H9 (cell line): Measurements from ENCODE around the gene SLC9A9. TPM values are rescaled to one million over a fixed set of nuclear protein-coding genes. Genes with fewer than 3 reads are reported as not detected.

Experiments used
- DNase-seq: peaks from one replicate; pipeline ENCODE4 v3.0.0-alpha.2; 2017
- H2AFZ ChIP-seq: one replicate; pipeline ENCODE4 v1.6.1; 2013; ENCODE audit warnings: mild to moderate bottlenecking, low read length, control low read depth, moderate library complexity
- H2AK5ac ChIP-seq: 2 replicates; pipeline ENCODE4 v1.6.1; 2013; ENCODE audit warnings: low read length, control low read depth, mixed read lengths; ENCODE audit not compliant: insufficient read length
- H2BK120ac ChIP-seq: one replicate; pipeline ENCODE4 v1.6.1; 2013; ENCODE audit warnings: low read depth, mild to moderate bottlenecking, low read length, control low read depth, inconsistent platforms; ENCODE audit not compliant: poor library complexity, severe bottlenecking
- H2BK12ac ChIP-seq: 2 replicates; pipeline ENCODE4 v1.6.1; 2013; ENCODE audit warnings: low read length, control low read depth, mixed read lengths, low read depth; ENCODE audit not compliant: insufficient read length
- H2BK15ac ChIP-seq: 2 replicates; pipeline ENCODE4 v1.6.1; 2013; ENCODE audit warnings: low read depth, low read length, control low read depth
- H2BK20ac ChIP-seq: one replicate; pipeline ENCODE4 v1.6.1; 2013; ENCODE audit warnings: low read depth, mild to moderate bottlenecking, low read length, control low read depth, inconsistent platforms; ENCODE audit not compliant: poor library complexity, severe bottlenecking
- H2BK5ac ChIP-seq: 2 replicates; pipeline ENCODE4 v1.6.1; 2013; ENCODE audit warnings: low read length, control low read depth, mixed read lengths; ENCODE audit not compliant: insufficient read length
- H3K14ac ChIP-seq: 2 replicates; pipeline ENCODE4 v1.6.1; 2013; ENCODE audit warnings: low read length, control low read depth; ENCODE audit not compliant: insufficient read depth
- H3K18ac ChIP-seq: 2 replicates; pipeline ENCODE4 v1.6.1; 2013; ENCODE audit warnings: low read depth, mild to moderate bottlenecking, mixed read lengths, low read length, control low read depth; ENCODE audit not compliant: insufficient read length
- H3K23ac ChIP-seq: 2 replicates; pipeline ENCODE4 v1.6.1; 2013; ENCODE audit warnings: low read length, control low read depth, mixed read lengths, low read depth; ENCODE audit not compliant: insufficient read length
- H3K23me2 ChIP-seq: 2 replicates; pipeline ENCODE4 v1.6.1; 2013; ENCODE audit warnings: low read depth, mild to moderate bottlenecking, mixed read lengths, low read length, control low read depth; ENCODE audit not compliant: insufficient read length, poor library complexity, severe bottlenecking
- H3K27ac ChIP-seq: 2 replicates; pipeline ENCODE4 v1.5.1; 2013; ENCODE audit warnings: low read length, control low read depth, mixed read lengths, low read depth; ENCODE audit not compliant: insufficient read length
- H3K27me3 ChIP-seq: 2 replicates; pipeline ENCODE4 v1.6.1; 2013; ENCODE audit warnings: low read length, control low read depth, inconsistent platforms; ENCODE audit not compliant: insufficient read depth
- H3K4ac ChIP-seq: 2 replicates; pipeline ENCODE4 v1.6.1; 2013; ENCODE audit warnings: low read depth, mild to moderate bottlenecking, control low read depth, inconsistent platforms, low read length, moderate library complexity
- H3K4me1 ChIP-seq: 2 replicates; pipeline ENCODE4 v1.6.1; 2013; ENCODE audit warnings: low read length, control low read depth, inconsistent platforms; ENCODE audit not compliant: insufficient read depth
- H3K4me2 ChIP-seq: 2 replicates; pipeline ENCODE4 v1.6.1; 2013; ENCODE audit warnings: low read length, control low read depth, mixed read lengths; ENCODE audit not compliant: insufficient read length, insufficient read depth
- H3K56ac ChIP-seq: 2 replicates; pipeline ENCODE4 v1.6.1; 2013; ENCODE audit warnings: low read depth, mild to moderate bottlenecking, mixed read lengths, low read length, control low read depth; ENCODE audit not compliant: insufficient read length
- H3K79me1 ChIP-seq: 2 replicates; pipeline ENCODE4 v1.6.1; 2013; ENCODE audit warnings: low read depth, mild to moderate bottlenecking, moderate library complexity, low read length, control low read depth, inconsistent platforms; ENCODE audit not compliant: insufficient read depth, poor library complexity, severe bottlenecking
- H3K79me2 ChIP-seq: 2 replicates; pipeline ENCODE4 v1.6.1; 2013; ENCODE audit warnings: low read length, control low read depth, inconsistent platforms; ENCODE audit not compliant: insufficient read depth
- H3K9ac ChIP-seq: 2 replicates; pipeline ENCODE4 v1.6.1; 2013; ENCODE audit warnings: low read length, control low read depth, mixed read lengths; ENCODE audit not compliant: insufficient read length; ENCODE audit errors: extremely low read depth
- H3K9me3 ChIP-seq: one replicate; pipeline ENCODE4 v1.6.1; 2013; ENCODE audit warnings: low read depth, low read length, inconsistent platforms; ENCODE audit not compliant: control insufficient read depth
- H3T11ph ChIP-seq: one replicate; pipeline ENCODE4 v1.6.1; 2013; ENCODE audit warnings: mild to moderate bottlenecking, low read length, control low read depth, inconsistent platforms
- H4K20me1 ChIP-seq: one replicate; pipeline ENCODE4 v1.6.1; 2013; ENCODE audit not compliant: control insufficient read depth, insufficient read length, insufficient read depth
- H4K5ac ChIP-seq: 2 replicates; pipeline ENCODE4 v1.6.1; 2013; ENCODE audit warnings: low read depth, mild to moderate bottlenecking, mixed read lengths, low read length, control low read depth; ENCODE audit not compliant: insufficient read length
- H4K8ac ChIP-seq: replicated peaks from 2 replicates; pipeline ENCODE4 v1.6.1; 2013; ENCODE audit warnings: low read length, control low read depth, mixed read lengths, low read depth; ENCODE audit not compliant: insufficient read length
- H4K91ac ChIP-seq: 2 replicates; pipeline ENCODE4 v1.6.1; 2013; ENCODE audit warnings: low read depth, mild to moderate bottlenecking, moderate library complexity, mixed read lengths, low read length, control low read depth; ENCODE audit not compliant: insufficient read length
- H3K27ac Mint-ChIP-seq, 3 experiments: 2 replicates in 2 of 3; 3 replicates in 1 of 3; pipeline ENCODE4 v1.8.0; 2020 to 2021; ENCODE audit warnings: mixed read lengths in 3 of 3, mild to moderate bottlenecking in 1 of 3, moderate library complexity in 1 of 3
- H3K27me3 Mint-ChIP-seq: 2 replicates; pipeline ENCODE4 v1.8.0; 2021; ENCODE audit warnings: low read depth, mild to moderate bottlenecking, moderate library complexity, mixed read lengths
- H3K36me3 Mint-ChIP-seq, 3 experiments: 2 replicates in 2 of 3; 3 replicates in 1 of 3; pipeline ENCODE4 v1.8.0; 2020 to 2021; ENCODE audit warnings: low read depth in 3 of 3, mixed read lengths in 3 of 3; ENCODE audit not compliant: insufficient read depth in 1 of 3
- H3K4me1 Mint-ChIP-seq, 2 experiments: 2 replicates each; pipeline ENCODE4 v1.8.0; 2020; ENCODE audit warnings: mixed read lengths in 2 of 2
- H3K4me3 Mint-ChIP-seq, 2 experiments: 2 replicates in 1 of 2; 3 replicates in 1 of 2; pipeline ENCODE4 v1.8.0; 2020 to 2021; ENCODE audit warnings: mild to moderate bottlenecking in 2 of 2, mixed read lengths in 2 of 2, moderate library complexity in 1 of 2
- H3K9me3 Mint-ChIP-seq, 2 experiments: 2 replicates in 1 of 2; 3 replicates in 1 of 2; pipeline ENCODE4 v1.8.0; 2020; ENCODE audit warnings: mild to moderate bottlenecking in 2 of 2, mixed read lengths in 2 of 2, moderate library complexity in 1 of 2
- CTCF ChIP-seq: fragments of 200-600 bp; sonication (generic); conservative IDR thresholded peaks from 3 replicates; pipeline ENCODE4 v1.8.0; 2021; ENCODE audit warnings: antibody characterized with exemption, mild to moderate bottlenecking
- WGBS: extraction: QIAGEN DNeasy Blood & Tissue Kit; methylation state at CpG from one replicate; pipeline ENCODE4 v1.1.7; 2013; ENCODE audit warnings: missing lambda C conversion rate, low lambda C conversion rate, mixed read lengths; ENCODE audit not compliant: insufficient read length; ENCODE audit errors: extremely low coverage; 5-methylcytosine and 5-hydroxymethylcytosine counted together
- total RNA-seq: library from RNA; stranded (reverse); gene quantifications from 2 replicates; pipeline ENCODE4 v1.2.1, GENCODE V29; 2021

The SLC9A9 gene
- total RNA-seq, 1 experiment from 2014 or later = 0.35 TPM

GRCh38 chr3:143668385-143668784 is 179.9 kb downstream of the SLC9A9 start:
- Histone ChIP-seq H3K4me1 (no peaks in the 10 kb centered on the region), H3K23me2 (no peaks in the 10 kb centered on the region), H3K14ac (no peak overlapping the region), H2AFZ (no peak overlapping the region), H3K23ac (no peak overlapping the region), H2AK5ac (no peak overlapping the region), H2BK20ac (no peak overlapping the region), H3K9me3 (no peaks in the 10 kb centered on the region), H3K79me2 (no peaks in the 10 kb centered on the region), H3T11ph (no peak overlapping the region), H2BK5ac (no peak overlapping the region), H3K27ac (no peak overlapping the region), H2BK12ac (no peak overlapping the region), H3K56ac (no peak overlapping the region), H4K5ac (no peak overlapping the region), H3K9ac (no peak overlapping the region), H3K4me2 (no peak overlapping the region), H4K20me1 (no peaks in the 10 kb centered on the region), H3K27me3 (no peaks in the 10 kb centered on the region), H3K79me1 (no peaks in the 10 kb centered on the region), H2BK120ac (no peak overlapping the region), H2BK15ac (no peak overlapping the region), H3K18ac (no peak overlapping the region), H4K91ac (no peak overlapping the region), H4K8ac (no peak overlapping the region), H3K4ac (no peak overlapping the region)
- no CpG with 5 or more reads among the region's 5 CpGs for WGBS
- Mint-ChIP-seq H3K27ac (no peak overlapping the region), H3K36me3 (no peaks in the 10 kb centered on the region), H3K4me3 (no peak overlapping the region), H3K27me3 (peaks cover 2% of the 10 kb centered on the region), H3K9me3 (peaks cover 0 to 12% of the 10 kb centered on the region in 2 experiments; a peak in 4 of 5 replicates), H3K4me1 (peaks cover 7 to 9% of the 10 kb centered on the region in 2 experiments; a peak in 3 of 4 replicates)
- no peak for TF ChIP-seq CTCF
- no peak for DNase-seq
